AG09319 (cell line): ENCODE results near the gene JMJD4.

ENCODE experiments used
- DNase-seq: peaks from one replicate; pipeline ENCODE4 v3.0.0-alpha.2; 2010; ENCODE audit warnings: low read depth; ENCODE audit errors: extremely low read depth
- TF ChIP-seq, protein P1 (sequence below): IDR thresholded peaks from 2 replicates; pipeline ENCODE4 v1.5.1; 2011; ENCODE audit warnings: low read depth, mild to moderate bottlenecking, inconsistent platforms, low read length, moderate library complexity

The JMJD4 gene

DNA sequence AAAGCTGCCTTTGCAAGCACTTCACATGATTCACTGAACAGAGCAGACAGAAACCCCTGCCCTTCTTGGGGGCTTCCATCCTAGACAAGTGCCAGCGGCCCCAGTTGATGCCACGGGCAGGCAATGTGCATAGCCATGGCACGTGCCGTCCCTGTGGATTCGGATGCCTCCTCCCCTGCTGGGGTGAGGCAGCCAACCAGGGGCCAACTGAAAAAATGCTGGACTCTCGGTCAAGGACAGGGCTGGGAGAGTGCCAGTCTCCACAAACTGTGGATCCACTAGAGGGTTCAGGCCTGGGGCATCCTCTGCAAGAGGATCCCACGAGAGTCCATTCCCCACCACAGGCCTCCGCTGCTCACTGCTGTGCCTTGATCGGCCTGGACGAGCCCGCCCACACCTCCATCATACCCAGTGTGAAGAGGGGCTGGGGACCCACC lies 3.8 kb downstream of the JMJD4 start:
- TF ChIP-seq, protein P1, sequence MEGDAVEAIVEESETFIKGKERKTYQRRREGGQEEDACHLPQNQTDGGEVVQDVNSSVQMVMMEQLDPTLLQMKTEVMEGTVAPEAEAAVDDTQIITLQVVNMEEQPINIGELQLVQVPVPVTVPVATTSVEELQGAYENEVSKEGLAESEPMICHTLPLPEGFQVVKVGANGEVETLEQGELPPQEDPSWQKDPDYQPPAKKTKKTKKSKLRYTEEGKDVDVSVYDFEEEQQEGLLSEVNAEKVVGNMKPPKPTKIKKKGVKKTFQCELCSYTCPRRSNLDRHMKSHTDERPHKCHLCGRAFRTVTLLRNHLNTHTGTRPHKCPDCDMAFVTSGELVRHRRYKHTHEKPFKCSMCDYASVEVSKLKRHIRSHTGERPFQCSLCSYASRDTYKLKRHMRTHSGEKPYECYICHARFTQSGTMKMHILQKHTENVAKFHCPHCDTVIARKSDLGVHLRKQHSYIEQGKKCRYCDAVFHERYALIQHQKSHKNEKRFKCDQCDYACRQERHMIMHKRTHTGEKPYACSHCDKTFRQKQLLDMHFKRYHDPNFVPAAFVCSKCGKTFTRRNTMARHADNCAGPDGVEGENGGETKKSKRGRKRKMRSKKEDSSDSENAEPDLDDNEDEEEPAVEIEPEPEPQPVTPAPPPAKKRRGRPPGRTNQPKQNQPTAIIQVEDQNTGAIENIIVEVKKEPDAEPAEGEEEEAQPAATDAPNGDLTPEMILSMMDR = no peak
- no peak for DNase-seq

DNA sequence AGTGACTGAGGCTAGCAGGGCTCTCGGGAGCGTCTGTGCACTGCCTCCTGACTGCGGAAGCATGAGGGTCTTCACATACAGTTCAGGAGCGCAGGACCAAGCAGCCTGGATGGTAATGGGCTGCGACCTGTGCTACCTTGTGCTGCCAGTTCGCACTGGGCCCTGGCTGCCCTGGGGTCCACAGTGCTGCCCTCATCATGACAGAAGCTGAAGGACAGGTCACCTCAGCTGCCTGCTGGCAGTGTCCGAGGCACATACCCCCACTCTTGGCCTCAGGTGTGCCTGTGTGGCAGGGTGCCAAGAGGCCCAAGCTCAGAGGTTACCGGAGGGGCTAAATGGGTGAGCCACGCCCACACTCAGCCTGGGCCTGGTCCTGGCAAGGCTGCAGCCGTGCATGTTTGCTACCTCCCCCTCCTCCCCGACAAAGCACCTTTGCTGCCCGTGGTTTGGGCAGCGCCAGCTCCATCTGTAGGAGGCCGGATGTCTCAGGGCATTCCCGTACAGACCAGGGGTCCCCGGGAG lies 4.4 kb downstream of the JMJD4 start:
- DNase-seq = no peak
- TF ChIP-seq, protein P1 = no peak

DNA sequence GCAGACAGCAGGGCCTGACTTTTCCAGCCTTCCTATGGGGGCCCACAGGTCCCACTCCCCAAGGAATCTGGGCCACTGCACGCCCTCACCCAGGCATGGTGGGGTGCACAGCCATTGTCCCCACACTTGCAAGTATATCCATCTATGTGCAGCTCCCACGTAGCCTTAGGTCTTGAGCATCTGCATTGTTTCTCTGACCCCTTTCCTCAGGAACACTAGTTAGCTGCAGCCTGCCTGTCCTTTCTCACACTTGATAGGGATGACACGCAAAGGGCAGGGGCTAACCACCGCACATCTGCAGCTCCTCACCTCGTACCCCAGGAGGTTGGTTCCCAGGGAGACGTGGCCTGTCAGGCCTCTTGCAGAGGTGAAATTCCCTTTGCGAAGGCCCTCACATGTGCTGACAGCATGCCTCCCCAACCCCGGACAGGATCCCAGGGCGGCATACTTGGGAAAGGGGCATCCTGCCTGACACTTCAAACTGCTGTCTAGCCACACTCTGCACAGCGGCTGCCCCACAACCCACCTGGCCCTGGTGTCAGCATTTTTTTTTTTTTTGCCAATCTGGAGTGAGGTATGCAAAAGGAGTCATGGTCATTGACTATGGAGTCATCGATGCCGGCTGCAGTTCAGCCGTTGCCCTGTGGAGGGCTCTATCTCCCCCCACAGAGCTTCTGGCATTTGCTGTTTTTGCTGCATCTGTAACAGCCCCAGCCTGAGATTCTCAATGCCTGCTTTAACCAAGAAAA lies 5.0 kb downstream of the JMJD4 start:
- no peak for DNase-seq
- TF ChIP-seq, protein P1 = peak; percentile 90

DNA sequence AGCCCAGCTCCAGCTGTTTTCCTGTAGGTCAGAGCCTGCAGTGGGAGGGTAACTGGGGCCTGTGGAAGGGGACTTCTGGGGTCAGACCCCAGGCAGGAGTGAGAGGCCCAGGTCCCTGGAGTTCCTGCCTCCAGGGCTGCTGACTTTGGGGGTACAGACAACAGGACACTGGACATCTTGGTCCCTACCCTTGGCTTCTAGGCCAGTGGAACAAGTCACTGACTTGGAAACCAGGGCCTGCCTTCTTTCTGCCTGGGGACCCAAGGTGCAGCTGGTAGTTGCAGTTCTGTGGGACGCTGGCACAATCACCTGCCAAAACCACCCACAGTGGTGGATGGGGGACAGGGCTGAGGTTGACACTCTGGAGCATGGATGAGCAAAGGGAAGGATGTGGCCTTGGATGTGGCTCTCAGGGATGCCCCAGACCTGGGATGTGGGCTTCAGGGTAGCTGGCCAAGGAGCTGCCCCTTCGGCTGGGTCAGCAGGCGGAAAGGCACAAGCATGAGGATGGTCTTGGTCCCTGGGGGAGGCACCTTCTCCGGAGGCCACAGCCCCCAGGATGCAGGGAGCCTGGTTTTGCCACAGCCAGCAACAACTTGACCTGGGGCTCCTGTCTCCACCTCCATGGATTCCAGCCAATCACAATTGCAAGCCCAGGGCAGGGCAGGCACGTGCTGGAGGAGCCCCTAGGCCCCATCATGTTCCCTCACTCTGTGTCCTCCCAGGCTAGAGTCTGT lies 5.8 kb downstream of the JMJD4 start:
- TF ChIP-seq, protein P1 = no peak
- no peak for DNase-seq

DNA sequence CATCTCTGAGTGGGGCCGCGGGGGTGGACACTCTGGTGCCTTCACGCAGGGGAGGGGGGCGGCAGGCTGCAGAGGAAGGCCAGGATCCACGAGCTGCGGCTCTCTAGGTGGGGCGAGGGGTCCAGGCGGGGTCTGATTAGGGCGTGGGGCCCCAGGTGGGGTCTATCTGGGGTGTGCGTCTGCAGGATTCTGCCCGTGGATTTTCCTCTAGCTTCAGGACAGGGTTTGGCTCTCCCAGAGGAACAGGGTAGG lies 6.3 kb downstream of the JMJD4 start:
- no peak for DNase-seq
- TF ChIP-seq, protein P1 = no peak

DNA sequence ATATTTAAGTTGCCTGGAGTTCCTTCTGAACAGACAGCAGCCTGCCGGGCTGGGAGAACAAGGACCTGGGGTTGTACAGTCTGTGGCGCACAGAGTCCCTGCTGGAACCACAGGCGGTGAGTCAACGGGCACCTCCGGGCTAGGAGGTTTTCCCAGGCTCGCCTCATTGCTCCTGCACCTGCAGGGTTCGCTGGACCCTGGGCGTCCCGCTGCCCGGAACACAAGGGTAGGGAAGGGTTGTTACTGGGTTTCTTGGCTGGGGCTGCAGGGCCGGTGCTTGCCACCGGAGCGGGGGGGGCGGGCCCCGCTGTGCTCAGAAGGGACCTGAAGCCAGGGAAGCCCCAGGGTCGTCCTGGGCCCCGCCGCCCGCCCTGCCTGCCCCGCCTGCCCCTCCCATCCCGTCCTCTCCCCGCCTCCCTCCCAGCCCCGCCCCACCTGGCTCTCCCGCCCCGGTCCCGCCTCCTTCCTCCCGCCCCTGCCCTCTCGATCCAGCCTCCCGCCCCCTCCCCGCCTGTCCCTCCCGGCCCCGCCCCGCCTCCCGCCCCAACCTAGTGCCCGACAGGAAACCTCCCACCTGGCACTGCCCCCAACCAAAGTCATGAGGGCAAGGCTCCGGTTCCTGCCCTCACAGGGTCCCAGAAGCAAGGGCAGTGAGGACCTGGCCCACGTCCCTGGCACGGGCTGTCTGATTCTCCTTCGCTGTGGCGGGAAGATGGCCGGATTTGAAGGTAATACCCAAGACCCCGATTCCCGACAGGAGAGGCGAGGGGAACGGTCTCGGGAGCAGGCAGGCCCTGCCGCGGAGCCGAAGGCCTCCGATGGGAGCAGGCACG lies 6.8 kb downstream of the JMJD4 start:
- DNase-seq = no peak
- TF ChIP-seq, protein P1 = no peak
